A673 (cell line): ENCODE results near the gene KCNJ11.

ENCODE experiments used
- CTCF ChIP-seq: fragments of 300-800, 200-600 bp; sonication (generic); conservative IDR thresholded peaks from 2 replicates; pipeline ENCODE4 v1.5.1; 2017; ENCODE audit warnings: low read depth, mild to moderate bottlenecking, antibody characterized with exemption, low read length, moderate library complexity, mixed read lengths
- EZH2 ChIP-seq: fragments of 200-600 bp; sonication (generic); IDR thresholded peaks from 2 replicates; pipeline ENCODE4 v1.6.1; 2017; ENCODE audit warnings: borderline replicate concordance, low read depth, mild to moderate bottlenecking, mixed read lengths, antibody characterized with exemption, low read length; ENCODE audit not compliant: poor library complexity, severe bottlenecking

DNA sequence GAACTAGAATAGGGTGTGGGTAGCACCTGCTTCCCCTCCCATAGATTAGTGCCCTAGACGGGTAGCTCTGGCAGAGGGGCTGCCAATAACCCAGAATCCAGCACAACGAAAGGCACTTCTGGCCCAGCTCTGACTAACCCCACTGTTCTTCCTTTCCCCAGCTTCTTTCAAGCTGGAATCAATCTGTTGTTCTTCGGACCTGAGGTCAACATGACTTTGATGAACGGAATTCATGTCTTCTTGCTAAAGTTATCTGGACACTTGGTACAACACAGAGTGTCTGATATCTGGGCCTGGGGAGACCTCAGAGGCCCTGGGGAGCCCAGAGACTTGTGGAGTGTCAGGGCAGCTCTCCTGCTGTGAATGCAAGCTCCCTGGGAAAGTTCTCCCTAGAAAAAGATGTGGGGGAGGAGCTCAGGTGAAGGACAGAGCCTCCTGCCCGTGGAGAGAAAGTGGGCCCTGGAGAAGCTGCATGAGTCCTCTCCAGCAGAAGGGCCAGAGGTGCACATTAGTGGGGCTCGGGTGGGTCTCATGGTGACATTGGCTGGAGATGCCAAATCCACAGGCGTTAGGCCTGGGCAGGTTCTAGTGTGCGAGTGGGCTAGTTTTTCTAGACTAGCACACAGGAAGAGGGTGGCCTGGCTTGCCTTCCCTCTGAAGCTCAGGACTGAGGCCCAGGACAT is 6.3 kb downstream of the KCNJ11 start:
- no peak for TF ChIP-seq CTCF
- TF ChIP-seq EZH2, result no peak
